Dermis blood vessel endothelial cell (primary cell): ENCODE measurements around the gene BCAM. TPM values are rescaled to one million over a fixed set of nuclear protein-coding genes. Genes with fewer than 3 reads are reported as not detected.
"Not testable (repeated sequence)": the region's sequence is repeated elsewhere in the genome, so short reads cannot be mapped to it uniquely, and the experiment has no call there.

ENCODE experiments used
- DNase-seq: peaks from one replicate; pipeline ENCODE4 v3.0.0; 2010
- total RNA-seq: library from RNA; depleted of rRNA; stranded (reverse); fragments of >200 nt; gene quantifications from 2 replicates; pipeline ENCODE4 v1.2.3, GENCODE V29; 2014

Gene BCAM
- 56.5 and 62.3 TPM in 2 replicates for total RNA-seq

- DNase-seq = peak; percentile 73
These were observed at the start of gene BCAM for GRCh38 chr19:44808463-44809371. Gene BCAM, plus strand, starts transcription at chr19:44809103. Its CDS starts 22 bp downstream, at chr19:44809125.

GRCh38 chr19:44762038-44762437 is 46.9 kb upstream of the BCAM start:
- no peak for DNase-seq

- no peak for DNase-seq
These were observed 43.6 kb upstream of the BCAM start for GRCh38 chr19:44765033-44765948.

- no peak for DNase-seq
These were observed 43.0 kb upstream of the BCAM start for GRCh38 chr19:44765949-44766335.

- DNase-seq = no peak
These were observed 41.4 kb upstream of the BCAM start for GRCh38 chr19:44767295-44768180.

- peak; percentile 96 for DNase-seq
These were observed 38.2 kb upstream of the BCAM start for GRCh38 chr19:44770550-44771257.

- not testable (repeated sequence) for DNase-seq
These were observed 36.8 kb upstream of the BCAM start for GRCh38 chr19:44772144-44772543.

- no peak for DNase-seq
These were observed 35.9 kb upstream of the BCAM start for GRCh38 chr19:44772959-44773358.

- no peak for DNase-seq
These were observed 33.1 kb upstream of the BCAM start for GRCh38 chr19:44775676-44776240.

- no peak for DNase-seq
These were observed 32.4 kb upstream of the BCAM start for GRCh38 chr19:44776402-44777096.

- DNase-seq = no peak
These were observed 31.1 kb upstream of the BCAM start, which contains the start of gene CBLC for GRCh38 chr19:44777715-44778347. Gene CBLC, plus strand, starts transcription at chr19:44777890. Its CDS starts 42 bp downstream, at chr19:44777932.

- DNase-seq = no peak
These were observed 29.8 kb upstream of the BCAM start for GRCh38 chr19:44779150-44779549.

GRCh38 chr19:44781694-44782093 is 27.2 kb upstream of the BCAM start:
- not testable (repeated sequence) for DNase-seq

- DNase-seq = no peak
These were observed 26.2 kb upstream of the BCAM start for GRCh38 chr19:44782729-44783128.

- DNase-seq = no peak
These were observed 25.4 kb upstream of the BCAM start for GRCh38 chr19:44783545-44783944.

GRCh38 chr19:44785271-44785670 is 23.6 kb upstream of the BCAM start:
- no peak for DNase-seq

GRCh38 chr19:44785993-44786392 is 22.9 kb upstream of the BCAM start:
- no peak for DNase-seq

GRCh38 chr19:44788971-44789370 is 19.9 kb upstream of the BCAM start:
- DNase-seq = no peak

GRCh38 chr19:44789943-44790483 is 18.9 kb upstream of the BCAM start:
- no peak for DNase-seq

GRCh38 chr19:44792281-44792680 is 16.6 kb upstream of the BCAM start:
- no peak for DNase-seq
